ENCODE results near the gene HSD11B1.

Gene HSD11B1

DNA sequence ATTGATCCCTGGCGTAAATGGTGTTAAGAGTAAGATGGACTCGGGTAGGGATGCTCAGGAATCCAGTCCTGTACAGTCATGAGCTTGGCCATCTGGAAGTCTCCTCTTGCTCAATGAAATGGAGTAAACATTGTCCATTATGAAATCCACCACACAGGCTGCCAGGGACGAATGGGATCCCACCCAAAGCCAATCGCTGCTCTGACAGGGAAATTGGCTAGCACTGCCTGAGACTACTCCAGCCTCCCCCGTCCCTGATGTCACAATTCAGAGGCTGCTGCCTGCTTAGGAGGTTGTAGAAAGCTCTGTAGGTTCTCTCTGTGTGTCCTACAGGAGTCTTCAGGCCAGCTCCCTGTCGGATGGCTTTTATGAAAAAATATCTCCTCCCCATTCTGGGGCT lies at the start of gene HSD11B1:
HSD11B1 (plus strand) TSS at position 263 of the 400 bp plus-strand sequence; CDS start at position 360, 97 bp downstream.
- peak; percentile 97 for DNase-seq (ENCODE audit: low read depth)
- H3K4me3 ChIP-seq (ENCODE audit: control insufficient read depth, low read depth, low read length) = no peak within 1 kb of the TSS
- TF ChIP-seq, protein P1, sequence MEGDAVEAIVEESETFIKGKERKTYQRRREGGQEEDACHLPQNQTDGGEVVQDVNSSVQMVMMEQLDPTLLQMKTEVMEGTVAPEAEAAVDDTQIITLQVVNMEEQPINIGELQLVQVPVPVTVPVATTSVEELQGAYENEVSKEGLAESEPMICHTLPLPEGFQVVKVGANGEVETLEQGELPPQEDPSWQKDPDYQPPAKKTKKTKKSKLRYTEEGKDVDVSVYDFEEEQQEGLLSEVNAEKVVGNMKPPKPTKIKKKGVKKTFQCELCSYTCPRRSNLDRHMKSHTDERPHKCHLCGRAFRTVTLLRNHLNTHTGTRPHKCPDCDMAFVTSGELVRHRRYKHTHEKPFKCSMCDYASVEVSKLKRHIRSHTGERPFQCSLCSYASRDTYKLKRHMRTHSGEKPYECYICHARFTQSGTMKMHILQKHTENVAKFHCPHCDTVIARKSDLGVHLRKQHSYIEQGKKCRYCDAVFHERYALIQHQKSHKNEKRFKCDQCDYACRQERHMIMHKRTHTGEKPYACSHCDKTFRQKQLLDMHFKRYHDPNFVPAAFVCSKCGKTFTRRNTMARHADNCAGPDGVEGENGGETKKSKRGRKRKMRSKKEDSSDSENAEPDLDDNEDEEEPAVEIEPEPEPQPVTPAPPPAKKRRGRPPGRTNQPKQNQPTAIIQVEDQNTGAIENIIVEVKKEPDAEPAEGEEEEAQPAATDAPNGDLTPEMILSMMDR (conservative IDR thresholded peaks at IDR 0.05; ENCODE audit: control insufficient read depth, insufficient read depth, low read depth, low read length) = no peak

DNA sequence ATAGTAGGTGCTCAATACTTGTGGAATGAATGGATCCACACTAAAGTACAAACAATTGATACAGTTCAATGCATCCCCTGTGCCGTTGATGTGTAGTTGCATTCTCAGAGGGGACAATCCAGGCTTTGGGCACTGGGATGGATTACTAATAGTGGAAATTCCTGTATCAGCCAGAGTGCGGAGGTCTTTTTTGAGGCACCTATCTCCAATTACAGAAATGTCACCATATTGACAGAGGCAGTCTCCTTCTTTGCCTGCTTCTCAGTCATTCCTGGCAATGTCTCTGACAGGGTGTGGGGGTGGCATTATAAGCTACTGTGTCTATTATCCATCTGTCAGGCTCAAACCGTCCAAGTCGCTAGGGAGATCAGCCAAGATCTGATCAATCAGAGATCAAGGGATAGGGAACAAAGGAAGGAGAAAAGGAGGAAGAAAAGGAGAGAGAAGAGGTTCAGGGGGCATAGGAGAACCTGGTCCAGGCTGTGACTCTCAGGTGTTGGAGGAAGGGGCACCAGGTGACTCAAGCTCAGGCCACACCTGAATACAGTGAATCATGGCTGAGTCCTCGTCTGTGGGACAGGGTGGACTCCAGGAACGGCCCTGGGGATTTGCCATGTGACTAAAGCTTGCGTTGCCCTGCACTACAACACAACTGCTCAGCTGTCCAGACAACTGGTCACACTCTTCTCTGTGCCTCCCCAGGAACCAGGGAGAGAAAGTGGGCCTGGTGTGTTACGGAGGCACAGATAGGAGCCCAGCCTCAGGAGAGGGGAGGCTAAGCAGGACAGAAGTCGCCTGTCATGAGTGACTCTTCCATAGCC lies 49.0 kb upstream of the HSD11B1 start:
- TF ChIP-seq, protein P1 (conservative IDR thresholded peaks at IDR 0.05; ENCODE audit: control insufficient read depth, insufficient read depth, low read depth, low read length) = no peak
- no peak for DNase-seq (ENCODE audit: low read depth)
- no peak overlapping the region for H3K4me3 ChIP-seq (ENCODE audit: control insufficient read depth, low read depth, low read length)

DNA sequence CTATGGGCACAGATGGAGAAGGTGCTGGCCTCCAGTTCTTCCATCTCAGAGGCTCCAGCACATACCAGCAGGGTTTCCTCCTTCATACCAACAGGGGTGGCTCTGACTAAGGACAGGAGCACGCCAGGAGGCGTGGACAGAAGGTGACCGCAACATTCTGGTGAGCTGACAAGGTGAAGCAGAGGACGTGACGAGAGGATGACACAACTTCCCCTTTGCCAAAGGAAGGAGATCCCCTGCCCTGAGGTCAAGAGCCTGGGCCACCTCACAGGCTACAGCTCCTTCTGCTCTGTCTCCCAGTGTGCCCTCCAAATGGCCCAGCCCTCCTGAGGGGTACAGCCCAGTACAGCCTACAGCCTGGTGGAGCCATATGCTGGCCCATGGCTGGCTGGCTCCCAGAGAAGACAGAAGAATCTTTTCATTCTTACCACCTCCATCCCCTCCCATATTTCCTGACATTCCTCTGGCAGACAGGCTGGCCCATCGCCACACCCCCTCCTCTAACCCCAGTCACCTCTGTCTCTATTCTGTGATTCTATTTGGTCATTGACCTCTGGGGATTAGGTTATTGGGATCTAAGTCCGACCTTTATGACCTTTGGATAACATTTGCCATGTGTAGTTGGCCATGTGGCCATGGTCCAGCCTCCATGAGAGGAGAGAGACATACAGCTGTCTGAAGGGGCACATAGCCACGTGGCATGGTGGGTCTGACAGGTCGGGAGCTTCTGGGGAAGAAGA lies 47.3 kb upstream of the HSD11B1 start:
- DNase-seq (ENCODE audit: low read depth) = no peak

DNA sequence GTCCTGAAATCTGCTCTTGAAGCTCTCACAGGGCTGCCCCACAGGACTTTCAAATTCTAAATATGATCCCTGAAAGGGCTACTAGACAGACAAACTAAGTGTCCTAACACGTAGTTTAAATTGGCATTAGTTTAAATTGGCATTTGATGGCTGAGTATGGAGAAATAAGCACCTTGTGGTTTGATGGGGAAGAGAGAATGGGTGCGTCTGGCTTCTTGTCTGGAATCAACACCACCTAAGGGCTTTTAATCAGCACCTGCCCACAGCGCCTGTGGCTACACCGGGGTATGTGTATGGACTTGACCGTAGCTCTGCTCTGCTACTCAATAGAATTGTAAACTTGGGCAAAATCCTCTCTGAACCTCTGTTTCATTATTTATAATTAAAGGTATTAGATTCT lies 46.7 kb upstream of the HSD11B1 start:
- DNase-seq (ENCODE audit: low read depth) = no peak
- TF ChIP-seq, protein P1 (conservative IDR thresholded peaks at IDR 0.05; ENCODE audit: control insufficient read depth, insufficient read depth, low read depth, low read length) = no peak
- no peak overlapping the region for H3K4me3 ChIP-seq (ENCODE audit: control insufficient read depth, low read depth, low read length)

More for the DNA sequence above, 47.3 kb upstream of the HSD11B1 start:
- TF ChIP-seq, protein P1 (conservative IDR thresholded peaks at IDR 0.05; ENCODE audit: control insufficient read depth, insufficient read depth, low read depth, low read length) = no peak
- H3K4me3 ChIP-seq (ENCODE audit: control insufficient read depth, low read depth, low read length) = no peak overlapping the region

DNA sequence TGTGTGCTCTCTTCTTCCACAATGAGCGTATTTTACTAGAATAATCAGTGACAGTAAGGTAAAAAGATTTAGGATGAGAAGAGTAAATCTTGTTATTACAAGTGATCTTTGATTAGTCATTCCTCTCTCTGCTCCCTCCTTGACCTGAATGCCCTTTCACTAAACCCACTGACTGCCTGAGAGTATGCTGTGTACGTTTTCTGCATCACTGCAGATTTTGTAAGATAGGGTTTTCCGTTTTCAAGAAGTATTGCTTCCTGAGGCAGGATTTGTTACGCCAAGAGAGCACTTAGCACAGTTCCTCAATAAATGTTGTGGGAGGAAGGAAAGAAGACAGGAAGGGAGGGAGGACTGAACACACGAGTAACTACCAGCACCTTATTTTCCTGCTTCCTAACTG lies 44.7 kb upstream of the HSD11B1 start:
- H3K4me3 ChIP-seq (ENCODE audit: control insufficient read depth, low read depth, low read length) = no peak overlapping the region
- DNase-seq (ENCODE audit: low read depth) = no peak
- TF ChIP-seq, protein P1 (conservative IDR thresholded peaks at IDR 0.05; ENCODE audit: control insufficient read depth, insufficient read depth, low read depth, low read length) = no peak

DNA sequence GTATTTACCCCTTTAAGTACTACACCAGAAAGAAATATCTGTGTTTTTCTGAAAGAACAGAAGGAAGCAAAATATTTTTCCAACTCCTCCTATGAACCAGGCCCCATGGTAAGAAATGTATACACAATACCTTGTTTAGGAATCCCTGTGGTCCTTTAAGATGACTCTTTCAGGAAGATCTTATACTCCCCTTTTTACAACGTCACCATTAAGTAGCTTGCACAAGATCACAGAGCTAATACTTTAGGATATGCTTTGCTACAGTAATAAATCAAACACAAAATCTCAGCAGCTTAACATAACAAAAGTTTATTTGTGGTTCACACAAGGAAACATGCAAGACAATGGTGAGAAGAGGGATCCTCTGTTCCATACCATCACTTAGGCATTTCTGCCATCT lies 43.6 kb upstream of the HSD11B1 start:
- TF ChIP-seq, protein P1 (conservative IDR thresholded peaks at IDR 0.05; ENCODE audit: control insufficient read depth, insufficient read depth, low read depth, low read length) = no peak
- H3K4me3 ChIP-seq (ENCODE audit: control insufficient read depth, low read depth, low read length) = no peak overlapping the region
- no peak for DNase-seq (ENCODE audit: low read depth)
